ENCODE results near the gene PRKD2.

The PRKD2 gene

GRCh38 chr19:46704379-46705076 lies 12.4 kb downstream of the PRKD2 start:
- no peak overlapping the region for H3K4me3 ChIP-seq
- H3K27ac ChIP-seq: no peak overlapping the region
- DNase-seq (ENCODE audit: low spot score): no peak
- TF ChIP-seq CTCF (IDR thresholded peaks at IDR 0.05): peak; percentile 97

GRCh38 chr19:46700704-46701103 lies 16.2 kb downstream of the PRKD2 start:
- DNase-seq (ENCODE audit: low spot score): no peak
- TF ChIP-seq CTCF (IDR thresholded peaks at IDR 0.05): no peak
- no peak overlapping the region for H3K27ac ChIP-seq
- H3K4me3 ChIP-seq: no peak overlapping the region

GRCh38 chr19:46698395-46699321 lies 18.3 kb downstream of the PRKD2 start:
- DNase-seq (ENCODE audit: low spot score): no peak
- no peak overlapping the region for H3K27ac ChIP-seq
- no peak overlapping the region for H3K4me3 ChIP-seq
- no peak for TF ChIP-seq CTCF (IDR thresholded peaks at IDR 0.05)

DNA sequence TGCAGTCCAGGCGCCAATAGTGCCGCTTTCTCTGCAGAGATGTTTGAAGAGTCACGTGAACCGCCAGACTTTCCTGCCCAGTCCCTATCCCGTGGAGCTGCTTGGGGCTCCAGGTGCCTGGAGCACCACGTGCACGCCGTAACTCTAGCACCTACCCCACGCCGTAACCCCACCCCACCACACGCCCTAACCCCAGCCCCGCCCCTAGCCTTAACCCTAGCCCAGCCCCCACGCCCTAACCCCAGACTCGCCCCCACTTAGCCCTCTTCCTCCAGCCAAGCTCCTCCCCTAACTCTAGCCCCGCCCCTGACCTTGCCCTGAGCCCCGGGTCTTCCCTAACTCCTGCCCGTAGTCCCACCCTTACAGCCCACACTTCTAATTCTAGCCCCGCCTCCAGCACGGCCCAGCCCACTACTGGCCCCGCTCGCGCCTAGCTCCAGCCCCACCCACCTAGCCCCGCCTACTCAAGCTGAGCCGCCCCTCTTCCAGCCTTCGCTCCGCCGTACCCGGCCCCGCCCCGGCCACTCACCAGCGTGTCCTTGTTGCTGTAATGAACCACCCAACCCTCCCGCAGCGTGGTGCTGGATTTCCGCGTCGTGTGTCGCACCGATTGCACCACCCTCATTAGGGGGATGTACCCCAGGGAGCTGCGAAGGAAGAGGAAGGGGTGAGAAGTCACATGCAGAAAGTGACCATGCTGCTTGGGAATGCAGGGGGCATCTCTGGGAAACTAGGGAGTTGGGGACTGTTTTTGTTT lies 19.5 kb downstream of the PRKD2 start:
- peak; percentile 85 for DNase-seq (ENCODE audit: low spot score)
- peak overlapping the region; percentile 23 for H3K4me3 ChIP-seq
- TF ChIP-seq CTCF (IDR thresholded peaks at IDR 0.05): no peak

GRCh38 chr19:46696866-46697203 lies 20.1 kb downstream of the PRKD2 start:
- TF ChIP-seq CTCF (IDR thresholded peaks at IDR 0.05): no peak
- no peak for DNase-seq (ENCODE audit: low spot score)
- Histone ChIP-seq H3K4me3 (no peak overlapping the region), H3K27ac (peak overlapping the region in 1 of 2 donors; percentile 28)

More for the DNA sequence above, 19.5 kb downstream of the PRKD2 start:
- peak overlapping the region in 1 of 2 donors; percentile 28 for H3K27ac ChIP-seq

GRCh38 chr19:46696052-46696451 lies 20.9 kb downstream of the PRKD2 start:
- DNase-seq (ENCODE audit: low spot score): no peak
- Histone ChIP-seq H3K4me3 (no peak overlapping the region), H3K27ac (no peak overlapping the region)
- no peak for TF ChIP-seq CTCF (IDR thresholded peaks at IDR 0.05)
